Measurements from ENCODE around the gene C4orf36.

DNA sequence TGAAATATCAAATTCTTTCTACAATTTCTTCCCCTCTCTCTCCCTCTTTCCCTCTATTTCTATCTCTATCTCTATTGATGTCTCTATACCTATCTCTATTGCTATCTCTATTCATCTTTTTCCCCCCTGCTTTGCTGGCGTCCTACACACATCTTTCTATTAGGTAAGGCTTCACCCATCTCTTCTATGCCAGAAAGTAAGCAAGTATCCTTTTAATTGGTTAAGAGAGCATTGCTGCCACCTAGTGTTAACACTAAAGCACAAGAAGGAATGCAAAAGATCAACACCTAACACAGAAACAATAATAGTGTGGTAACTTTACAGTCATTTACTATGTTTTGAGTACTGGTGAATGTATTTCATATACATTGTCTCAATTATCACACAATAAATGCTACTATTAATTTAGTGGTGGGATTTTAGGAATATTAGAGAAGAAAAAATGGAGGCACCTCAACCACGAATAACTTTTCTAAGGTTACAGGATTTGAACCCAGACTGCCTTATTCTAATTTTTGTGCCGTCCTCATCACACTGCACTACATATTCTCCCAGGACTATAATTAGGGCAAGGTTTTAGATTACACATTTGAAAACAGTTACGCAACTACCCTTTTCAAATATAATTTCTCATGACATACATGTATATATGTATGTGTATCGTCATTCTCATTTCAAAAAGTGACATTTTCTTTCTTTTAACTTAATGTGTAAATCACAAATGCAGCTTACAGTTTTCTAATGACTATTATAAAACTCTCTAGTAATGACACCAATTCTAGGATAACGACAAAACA, 3.7 kb upstream of the C4orf36 start:
- TF ChIP-seq POLR2A (IDR thresholded peaks at IDR 0.05), result no peak
- TF ChIP-seq, protein P1, sequence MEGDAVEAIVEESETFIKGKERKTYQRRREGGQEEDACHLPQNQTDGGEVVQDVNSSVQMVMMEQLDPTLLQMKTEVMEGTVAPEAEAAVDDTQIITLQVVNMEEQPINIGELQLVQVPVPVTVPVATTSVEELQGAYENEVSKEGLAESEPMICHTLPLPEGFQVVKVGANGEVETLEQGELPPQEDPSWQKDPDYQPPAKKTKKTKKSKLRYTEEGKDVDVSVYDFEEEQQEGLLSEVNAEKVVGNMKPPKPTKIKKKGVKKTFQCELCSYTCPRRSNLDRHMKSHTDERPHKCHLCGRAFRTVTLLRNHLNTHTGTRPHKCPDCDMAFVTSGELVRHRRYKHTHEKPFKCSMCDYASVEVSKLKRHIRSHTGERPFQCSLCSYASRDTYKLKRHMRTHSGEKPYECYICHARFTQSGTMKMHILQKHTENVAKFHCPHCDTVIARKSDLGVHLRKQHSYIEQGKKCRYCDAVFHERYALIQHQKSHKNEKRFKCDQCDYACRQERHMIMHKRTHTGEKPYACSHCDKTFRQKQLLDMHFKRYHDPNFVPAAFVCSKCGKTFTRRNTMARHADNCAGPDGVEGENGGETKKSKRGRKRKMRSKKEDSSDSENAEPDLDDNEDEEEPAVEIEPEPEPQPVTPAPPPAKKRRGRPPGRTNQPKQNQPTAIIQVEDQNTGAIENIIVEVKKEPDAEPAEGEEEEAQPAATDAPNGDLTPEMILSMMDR (IDR thresholded peaks at IDR 0.05 in 8 of 11, conservative IDR thresholded peaks at IDR 0.05 in 3 of 11), result peak; percentile 41 to 83 (median 70)

Data from spleen (tissue), 7 donors.